ENCODE results near the gene ZNF518A.
"Not testable (repeated sequence)": the region's sequence is repeated elsewhere in the genome, so short reads cannot be mapped to it uniquely, and the experiment has no call there.

ZNF518A gene

DNA sequence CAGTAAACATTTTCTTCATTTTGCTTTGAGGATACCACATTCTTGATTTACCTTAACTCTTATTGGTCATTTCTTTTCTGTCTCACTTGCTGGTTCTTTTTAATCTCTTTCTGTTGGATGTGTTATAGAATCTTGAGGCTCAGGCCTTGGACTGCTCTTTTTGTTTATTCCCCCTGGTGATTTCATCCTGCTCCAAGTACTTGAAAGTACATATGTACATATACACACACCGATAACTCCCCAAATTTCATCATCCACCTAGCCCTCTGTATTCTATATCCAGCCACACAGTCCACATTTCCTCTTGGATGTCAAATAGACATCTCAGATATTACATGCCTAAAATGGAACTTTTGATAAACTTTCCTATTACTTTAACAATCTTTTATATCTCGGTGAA, 7.5 kb downstream of the ZNF518A start:
- DNase-seq (ENCODE audit: low read depth), result no peak

DNA sequence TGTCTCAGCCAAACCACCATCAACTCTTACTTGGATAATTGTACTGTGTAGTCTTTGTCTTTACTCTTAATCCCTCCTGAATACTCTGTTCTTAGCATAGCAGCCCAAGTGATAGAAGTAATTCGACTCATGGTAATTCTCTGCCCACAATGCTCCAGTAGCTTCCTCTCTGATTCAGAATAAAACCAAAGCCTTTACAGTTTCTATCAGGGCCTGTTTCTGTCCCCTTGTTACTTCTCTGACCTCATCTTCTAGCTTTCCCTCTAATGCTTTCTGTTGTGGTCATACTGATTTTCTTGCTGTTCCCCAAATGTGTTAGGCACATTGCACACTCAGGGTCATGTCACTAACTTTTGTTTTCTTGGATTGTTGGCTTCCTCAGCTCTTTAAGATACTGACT, 8.0 kb downstream of the ZNF518A start:
- no peak for DNase-seq (ENCODE audit: low read depth)

DNA sequence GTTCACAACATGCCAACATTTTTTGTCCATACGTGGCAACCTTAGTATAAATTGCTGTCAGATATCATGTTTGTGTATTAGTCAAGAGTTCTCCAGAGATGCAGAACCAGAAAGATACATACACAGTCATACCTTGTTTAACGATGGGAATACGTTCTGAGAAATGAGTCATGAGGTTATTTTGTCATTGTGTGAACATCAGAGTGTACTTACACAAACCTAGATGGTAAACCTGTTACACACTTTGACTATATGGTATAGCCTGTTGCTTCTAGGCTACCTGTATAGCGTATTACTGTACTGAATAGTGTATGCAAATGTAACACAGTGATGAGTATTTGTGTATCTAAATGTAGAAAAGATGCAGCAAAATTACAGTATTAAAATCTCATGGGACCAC, 22.3 kb downstream of the ZNF518A start:
- no peak for DNase-seq (ENCODE audit: low read depth)

DNA sequence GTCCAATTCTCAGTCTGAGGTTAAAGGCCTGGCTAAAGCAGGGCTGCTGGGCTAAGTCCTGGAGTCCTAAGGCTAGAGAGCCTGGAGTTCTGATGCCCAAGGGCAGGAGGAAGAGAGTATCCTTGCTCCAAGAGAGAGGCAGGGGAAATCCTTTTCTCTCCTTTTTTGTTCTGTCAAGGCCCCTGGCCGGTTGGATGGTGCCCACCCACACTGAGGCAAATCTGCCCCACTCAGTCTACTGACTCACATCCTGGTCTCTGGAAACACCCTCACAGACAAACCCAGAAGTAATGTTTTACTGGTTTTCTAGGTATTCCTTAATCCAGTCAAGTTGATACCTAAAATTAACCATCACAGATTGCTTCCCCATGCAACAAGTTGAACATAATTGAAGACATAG, 23.0 kb downstream of the ZNF518A start:
- no peak for DNase-seq (ENCODE audit: low read depth)

DNA sequence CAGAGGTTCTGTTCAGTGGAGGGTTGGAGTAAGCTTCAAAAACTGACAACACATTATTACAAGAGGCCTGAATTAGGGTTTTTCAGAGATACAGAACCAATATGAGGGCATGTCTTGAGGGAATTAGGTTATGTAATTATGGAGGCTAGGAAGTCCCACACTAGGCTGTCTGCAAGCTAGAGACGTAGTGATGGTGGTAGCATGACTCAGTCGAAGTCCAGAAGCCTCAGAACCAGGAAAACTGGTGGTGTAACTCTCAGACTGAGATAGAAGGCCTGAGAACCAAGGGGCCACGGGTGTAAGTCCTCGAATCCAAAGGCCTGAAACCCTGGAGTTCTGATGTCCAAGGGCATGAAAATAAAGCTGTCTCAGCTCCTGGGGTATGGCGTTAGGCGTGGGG, 35.6 kb downstream of the ZNF518A start:
- DNase-seq (ENCODE audit: low read depth), result no peak

DNA sequence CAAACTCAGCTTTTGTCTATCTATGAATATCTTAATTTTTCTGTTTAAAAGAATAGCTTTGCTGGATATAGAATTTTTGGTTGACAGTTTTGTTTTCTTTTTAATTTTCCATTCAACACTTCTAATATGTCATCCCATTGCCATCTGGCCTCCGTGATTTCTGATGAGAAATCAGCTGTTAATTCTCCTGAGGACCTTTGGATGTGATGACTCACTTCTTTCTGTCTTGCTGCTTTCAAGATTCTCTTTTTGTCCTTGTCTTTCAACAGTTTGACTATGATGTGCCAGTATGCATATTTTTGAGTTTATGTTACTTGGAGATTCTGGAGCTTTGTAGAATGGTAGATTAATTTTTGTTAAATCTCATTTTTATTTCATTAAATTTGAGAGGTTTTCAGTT, 38.4 kb downstream of the ZNF518A start:
- DNase-seq (ENCODE audit: low read depth), result no peak

DNA sequence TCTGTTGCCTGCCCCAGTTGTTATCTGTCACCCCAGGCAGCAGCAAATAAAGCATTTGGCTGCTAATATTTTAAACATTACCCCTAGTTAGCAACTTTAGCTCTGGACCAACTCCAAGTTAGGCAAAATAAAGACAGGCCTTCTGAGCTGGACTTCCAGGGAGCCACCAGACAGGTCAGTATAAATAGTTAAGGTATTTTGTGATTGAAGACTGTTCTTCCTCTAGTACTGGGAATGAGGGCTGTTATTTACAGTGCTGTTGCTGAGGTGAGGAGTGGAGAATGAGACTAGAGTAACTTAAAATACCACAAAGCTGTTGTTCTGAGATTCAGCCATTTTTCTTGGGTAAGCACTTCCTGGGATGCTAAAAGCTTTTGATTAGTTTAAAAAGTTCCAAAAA, 40.1 kb downstream of the ZNF518A start:
- no peak for DNase-seq (ENCODE audit: low read depth)

DNA sequence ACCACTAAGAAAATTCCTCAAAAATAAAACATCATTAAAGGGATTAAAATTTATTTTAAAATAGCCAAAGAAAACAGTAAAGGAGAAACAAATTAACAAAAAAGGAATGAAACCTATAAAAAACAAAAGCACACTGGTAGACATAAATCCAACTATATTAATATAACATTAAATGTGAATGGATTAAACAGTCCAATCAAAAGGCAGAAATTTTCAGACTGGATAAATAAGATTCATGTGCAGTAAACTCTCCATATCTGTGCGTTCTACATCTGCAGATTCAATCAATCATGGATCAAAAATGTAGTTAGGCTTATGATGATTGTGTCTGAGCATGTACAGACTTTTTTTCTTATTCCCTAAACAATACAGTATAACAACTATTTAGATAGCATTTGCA, 42.6 kb downstream of the ZNF518A start:
- no peak for DNase-seq (ENCODE audit: low read depth)

DNA sequence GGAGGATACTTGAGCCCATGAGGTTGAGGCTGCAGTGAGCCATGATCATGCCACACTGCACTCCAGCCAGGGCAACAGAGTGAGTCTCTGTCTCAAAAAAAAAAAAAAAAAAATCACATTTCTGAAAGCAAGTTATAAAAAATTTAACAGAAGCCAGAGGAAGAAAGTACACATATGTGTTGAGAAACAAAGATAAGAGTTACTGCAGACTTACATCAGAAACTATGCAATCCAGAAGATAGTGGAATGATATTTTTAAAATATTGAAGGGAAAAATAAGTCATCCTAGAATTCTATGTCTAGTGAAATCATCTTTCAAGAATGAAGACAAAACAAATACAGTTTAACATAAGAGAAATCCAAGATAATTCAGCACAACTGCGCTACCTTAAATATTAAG, 46.9 kb downstream of the ZNF518A start:
- no peak for DNase-seq (ENCODE audit: low read depth)

DNA sequence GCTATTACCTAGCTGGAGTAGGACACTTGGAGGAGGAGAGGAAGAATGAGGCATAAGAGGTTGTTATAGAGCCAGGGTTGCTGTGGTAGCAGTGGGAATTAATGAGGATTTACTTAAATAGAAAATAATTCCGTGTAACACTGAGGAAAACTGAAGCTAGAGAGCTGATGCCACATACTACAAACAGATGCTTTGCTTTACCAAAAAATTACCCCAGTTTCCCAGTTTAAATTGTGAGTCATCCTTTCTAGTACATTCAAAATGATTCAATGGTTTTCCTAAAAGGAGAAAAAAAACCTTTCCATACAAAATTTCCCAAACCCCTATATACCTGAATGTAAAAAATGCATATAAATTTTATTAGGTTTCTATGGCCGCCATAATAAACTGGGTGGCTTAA, 58.3 kb downstream of the ZNF518A start:
- DNase-seq (ENCODE audit: low read depth), result no peak

DNA sequence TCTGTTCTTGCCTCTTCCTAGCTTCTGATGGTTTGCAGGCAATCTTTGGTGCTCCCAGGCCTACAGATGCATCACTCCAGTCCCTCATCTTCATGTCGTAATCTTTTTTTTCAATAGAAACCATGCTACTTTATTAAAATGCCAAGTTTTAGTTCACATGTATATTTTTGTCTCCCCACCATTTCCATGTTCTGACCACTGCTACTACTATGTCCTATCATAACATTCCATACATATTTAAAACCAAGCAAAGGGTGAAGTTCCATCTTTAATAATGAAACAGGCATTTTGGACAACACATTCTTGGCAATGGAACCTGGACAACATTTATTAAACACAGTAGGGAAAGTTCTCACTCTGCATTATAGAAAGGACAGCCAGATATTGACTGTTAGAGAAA, 58.8 kb downstream of the ZNF518A start:
- no peak for DNase-seq (ENCODE audit: low read depth)

DNA sequence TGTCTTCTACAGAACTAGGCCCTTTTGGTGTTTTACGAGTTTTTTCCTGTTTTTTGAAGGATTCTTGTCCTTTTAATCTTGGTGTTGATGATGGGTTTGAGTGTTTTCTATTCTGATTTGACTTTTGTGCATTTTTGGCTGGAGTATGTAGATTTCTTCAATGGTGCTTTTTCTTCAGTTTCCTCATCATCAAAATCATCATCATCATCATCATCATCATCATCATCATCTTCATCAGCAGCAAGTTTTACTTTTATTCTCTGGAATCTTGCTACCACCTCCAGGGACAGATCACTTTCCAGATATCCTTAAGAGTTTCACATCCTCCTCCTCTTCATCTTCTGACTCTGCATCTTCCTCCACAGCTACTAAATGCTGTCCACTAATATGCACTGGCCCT, 59.4 kb downstream of the ZNF518A start:
- not testable (repeated sequence) for DNase-seq (ENCODE audit: low read depth)

DNA sequence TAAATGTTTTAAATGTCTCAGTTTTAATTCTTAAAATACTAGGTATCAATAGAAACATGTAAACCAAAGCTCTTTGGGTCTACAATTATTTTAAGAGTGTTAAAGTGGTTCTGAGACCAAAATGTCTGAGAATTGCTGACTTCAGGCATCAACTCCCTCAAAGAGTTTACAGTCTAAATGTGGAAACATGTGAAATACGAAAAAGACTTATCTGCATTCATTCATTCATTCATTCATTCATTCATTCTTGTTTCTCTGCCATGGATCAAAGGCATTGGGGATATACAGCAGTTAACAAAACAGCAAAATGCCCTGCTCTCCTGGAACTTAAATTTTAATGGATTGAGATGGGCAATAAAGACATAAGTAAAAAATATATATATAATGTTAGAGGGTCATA, 71.4 kb downstream of the ZNF518A start:
- no peak for DNase-seq (ENCODE audit: low read depth)

DNA sequence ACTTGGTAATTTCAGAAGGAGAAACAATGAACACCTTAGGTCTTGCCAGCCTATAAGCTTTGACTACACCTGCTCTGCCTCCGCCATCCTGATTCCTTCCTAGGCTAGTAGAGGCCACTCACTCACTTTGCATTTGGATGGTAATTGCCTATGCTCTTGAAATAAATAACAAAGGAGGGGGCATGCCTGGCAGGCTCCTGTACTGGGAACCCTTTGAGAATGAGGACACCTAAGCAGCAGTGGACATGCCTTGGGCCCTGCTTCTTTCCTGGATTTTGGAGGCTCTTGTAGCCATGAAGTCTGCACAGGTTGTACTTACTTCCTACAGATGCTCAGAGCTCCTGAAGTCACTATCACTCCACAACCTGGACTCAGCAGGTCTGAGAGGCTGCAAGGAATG, 75.5 kb downstream of the ZNF518A start:
- DNase-seq (ENCODE audit: low read depth), result no peak

DNA sequence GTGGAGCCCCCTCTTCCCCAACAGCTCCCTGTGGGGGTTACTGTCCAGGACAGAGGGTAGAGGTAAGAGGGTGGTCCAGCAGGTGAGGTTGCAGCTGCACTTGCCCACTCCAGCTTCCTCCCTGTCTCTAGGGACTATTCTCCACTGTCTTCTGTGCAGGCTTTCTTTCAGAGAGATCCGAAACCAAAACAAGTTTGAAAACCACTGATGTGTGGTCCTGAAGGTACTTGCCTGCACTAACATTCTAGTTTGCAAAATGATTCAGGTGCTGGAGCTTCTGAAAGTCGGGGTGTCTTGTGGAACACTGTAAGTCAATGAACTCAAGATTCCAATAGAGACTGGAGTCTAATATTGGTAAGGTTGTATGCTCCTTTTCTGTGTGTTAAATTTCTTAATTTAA, 78.2 kb downstream of the ZNF518A start:
- DNase-seq (ENCODE audit: low read depth), result no peak

DNA sequence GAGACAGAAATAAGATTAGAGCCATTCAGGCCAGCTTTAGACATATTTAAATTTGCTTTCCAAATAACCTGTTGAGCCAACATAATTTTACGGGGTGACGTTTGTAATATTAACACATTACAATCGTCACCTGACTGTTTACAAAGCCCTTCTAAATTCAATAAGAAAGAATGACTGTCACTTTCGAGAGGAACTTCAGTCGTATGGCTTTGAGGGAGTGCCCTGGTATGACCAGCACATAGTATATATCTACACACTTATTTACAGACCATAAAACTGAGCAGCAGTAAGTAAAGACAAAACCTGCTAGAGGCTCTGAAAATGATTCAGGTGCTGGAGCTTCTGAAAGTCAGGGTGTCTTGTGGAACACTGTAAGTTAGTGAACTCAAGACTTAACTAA, 78.8 kb downstream of the ZNF518A start:
- DNase-seq (ENCODE audit: low read depth), result no peak

DNA sequence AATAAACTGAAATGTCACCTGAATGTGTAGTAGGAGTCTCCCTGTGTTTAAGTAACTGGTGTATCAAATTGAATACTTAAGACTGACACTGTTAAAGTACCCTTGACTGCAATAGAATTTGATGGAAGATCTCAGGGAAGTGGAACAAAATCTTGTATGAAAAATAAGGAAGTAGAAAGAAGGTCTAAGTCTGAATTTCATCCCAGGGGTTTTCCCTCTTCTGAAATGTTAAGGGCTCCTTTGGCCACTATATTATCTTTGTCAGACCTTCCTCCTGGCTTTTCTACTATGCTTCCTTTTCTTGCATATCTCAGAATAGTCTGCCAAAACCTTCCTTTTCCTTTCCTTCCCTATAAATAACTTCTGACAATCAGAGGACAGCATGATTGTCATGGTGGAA, 81.7 kb downstream of the ZNF518A start:
- no peak for DNase-seq (ENCODE audit: low read depth)

DNA sequence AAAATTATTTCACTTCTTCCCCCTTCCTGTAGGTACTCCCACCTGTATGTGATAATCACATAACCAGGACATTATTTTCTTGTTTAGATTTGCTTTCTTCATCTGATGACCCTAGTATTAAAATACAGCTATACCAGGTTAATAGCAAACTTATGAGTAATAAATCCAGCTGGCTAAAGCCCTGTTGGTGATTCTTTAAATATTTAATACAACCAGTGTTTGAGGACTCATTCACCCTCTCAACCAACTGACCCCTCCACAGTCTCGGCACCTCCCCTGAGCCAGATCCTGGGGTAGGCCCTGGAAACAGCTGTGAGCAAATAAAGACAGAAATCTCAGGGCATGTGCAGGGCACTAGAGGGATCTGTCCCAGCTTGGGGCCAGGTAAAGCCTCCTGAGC, 82.8 kb downstream of the ZNF518A start:
- no peak for DNase-seq (ENCODE audit: low read depth)

All from T follicular helper cell (primary cell).